SIG-M5 (cell line): ENCODE results near the gene IKZF3.

Experiments used
- DNase-seq: peaks from one replicate; lab custom pipeline; 2025; lab: John Stamatoyannopoulos, UW

IKZF3 gene

GRCh38 chr17:39814497-39814896 is 49.6 kb downstream of the IKZF3 start:
- DNase-seq, result no peak

GRCh38 chr17:39813631-39814030 is 50.5 kb downstream of the IKZF3 start:
- no peak for DNase-seq

- DNase-seq, result no peak
These were observed 51.6 kb downstream of the IKZF3 start for GRCh38 chr17:39812466-39812865.

GRCh38 chr17:39810939-39811728 is 53.0 kb downstream of the IKZF3 start:
- DNase-seq, result no peak

- no peak for DNase-seq
These were observed 54.9 kb downstream of the IKZF3 start for GRCh38 chr17:39809221-39809620.

- DNase-seq, result no peak
These were observed 55.6 kb downstream of the IKZF3 start for GRCh38 chr17:39808409-39808997.

- no peak for DNase-seq
These were observed 59.3 kb downstream of the IKZF3 start for GRCh38 chr17:39804839-39805238.

GRCh38 chr17:39801055-39801454 is 63.1 kb downstream of the IKZF3 start:
- DNase-seq, result no peak

- DNase-seq, result no peak
These were observed 63.6 kb downstream of the IKZF3 start for GRCh38 chr17:39800540-39800939.

- no peak for DNase-seq
These were observed 64.7 kb downstream of the IKZF3 start for GRCh38 chr17:39799395-39799794.

GRCh38 chr17:39794249-39794970 is 69.7 kb downstream of the IKZF3 start:
- no peak for DNase-seq

- DNase-seq, result no peak
These were observed 70.7 kb downstream of the IKZF3 start for GRCh38 chr17:39793301-39793872.

GRCh38 chr17:39792526-39793221 is 71.4 kb downstream of the IKZF3 start:
- DNase-seq, result no peak

- DNase-seq, result no peak
These were observed 72.8 kb downstream of the IKZF3 start for GRCh38 chr17:39791111-39791992.

- DNase-seq, result no peak
These were observed 76.2 kb downstream of the IKZF3 start for GRCh38 chr17:39787743-39788484.

- DNase-seq, result no peak
These were observed 77.1 kb downstream of the IKZF3 start for GRCh38 chr17:39787041-39787440.

- DNase-seq, result no peak
These were observed 81.1 kb downstream of the IKZF3 start for GRCh38 chr17:39782980-39783379.

GRCh38 chr17:39782481-39782880 is 81.6 kb downstream of the IKZF3 start:
- no peak for DNase-seq

GRCh38 chr17:39781861-39782213 is 82.3 kb downstream of the IKZF3 start:
- no peak for DNase-seq

- no peak for DNase-seq
These were observed 82.9 kb downstream of the IKZF3 start for GRCh38 chr17:39781031-39781860.
